C4-2B (cell line): ENCODE results near the gene TCF4.

Source experiments
- ZFX ChIP-seq: fragments of 450-650 bp; IDR thresholded peaks from 2 replicates; pipeline ENCODE4 v1.6.1; 2017
- TF ChIP-seq, protein P1 (sequence below): fragments of 450-650 bp; conservative IDR thresholded peaks from 2 replicates; pipeline ENCODE4 v1.5.1; 2017; ENCODE audit warnings: mild to moderate bottlenecking

DNA sequence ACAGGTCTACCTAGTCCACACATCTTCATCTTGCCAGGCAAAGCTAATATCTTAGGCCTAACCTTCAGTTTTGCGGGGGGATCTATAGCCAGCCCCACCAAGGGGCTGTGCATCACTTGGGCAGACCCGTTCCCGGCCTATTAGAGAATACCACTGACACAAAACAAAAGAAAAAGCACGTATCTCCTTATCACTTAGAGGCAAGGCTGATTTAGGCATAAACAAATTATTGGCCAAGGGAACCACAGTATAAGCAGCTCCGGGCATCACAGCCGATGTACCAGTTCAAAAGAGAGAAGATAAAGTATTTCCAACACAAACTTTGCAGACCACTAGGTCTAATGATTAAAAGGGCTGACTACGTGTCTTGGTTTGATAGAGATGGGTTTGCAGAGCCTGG lies 248.0 kb downstream of the TCF4 start:
- TF ChIP-seq, protein P1, sequence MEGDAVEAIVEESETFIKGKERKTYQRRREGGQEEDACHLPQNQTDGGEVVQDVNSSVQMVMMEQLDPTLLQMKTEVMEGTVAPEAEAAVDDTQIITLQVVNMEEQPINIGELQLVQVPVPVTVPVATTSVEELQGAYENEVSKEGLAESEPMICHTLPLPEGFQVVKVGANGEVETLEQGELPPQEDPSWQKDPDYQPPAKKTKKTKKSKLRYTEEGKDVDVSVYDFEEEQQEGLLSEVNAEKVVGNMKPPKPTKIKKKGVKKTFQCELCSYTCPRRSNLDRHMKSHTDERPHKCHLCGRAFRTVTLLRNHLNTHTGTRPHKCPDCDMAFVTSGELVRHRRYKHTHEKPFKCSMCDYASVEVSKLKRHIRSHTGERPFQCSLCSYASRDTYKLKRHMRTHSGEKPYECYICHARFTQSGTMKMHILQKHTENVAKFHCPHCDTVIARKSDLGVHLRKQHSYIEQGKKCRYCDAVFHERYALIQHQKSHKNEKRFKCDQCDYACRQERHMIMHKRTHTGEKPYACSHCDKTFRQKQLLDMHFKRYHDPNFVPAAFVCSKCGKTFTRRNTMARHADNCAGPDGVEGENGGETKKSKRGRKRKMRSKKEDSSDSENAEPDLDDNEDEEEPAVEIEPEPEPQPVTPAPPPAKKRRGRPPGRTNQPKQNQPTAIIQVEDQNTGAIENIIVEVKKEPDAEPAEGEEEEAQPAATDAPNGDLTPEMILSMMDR = no peak
- no peak for TF ChIP-seq ZFX
